GM19468 (cell line): Measurements from ENCODE around the gene HEMK1.
A peak's percentile ranks its signal among the peaks of the same experiment; 100 is the strongest.

ENCODE experiments used
- ATAC-seq: cut with Tn5 transposase; IDR thresholded peaks from one replicate; pipeline ENCODE4 v1.9.1; 2021; ENCODE audit warnings: mild to moderate bottlenecking, moderate library complexity, moderate number of reproducible peaks; ENCODE audit not compliant: unreplicated experiment; ENCODE audit errors: extremely low read depth

HEMK1 gene

DNA sequence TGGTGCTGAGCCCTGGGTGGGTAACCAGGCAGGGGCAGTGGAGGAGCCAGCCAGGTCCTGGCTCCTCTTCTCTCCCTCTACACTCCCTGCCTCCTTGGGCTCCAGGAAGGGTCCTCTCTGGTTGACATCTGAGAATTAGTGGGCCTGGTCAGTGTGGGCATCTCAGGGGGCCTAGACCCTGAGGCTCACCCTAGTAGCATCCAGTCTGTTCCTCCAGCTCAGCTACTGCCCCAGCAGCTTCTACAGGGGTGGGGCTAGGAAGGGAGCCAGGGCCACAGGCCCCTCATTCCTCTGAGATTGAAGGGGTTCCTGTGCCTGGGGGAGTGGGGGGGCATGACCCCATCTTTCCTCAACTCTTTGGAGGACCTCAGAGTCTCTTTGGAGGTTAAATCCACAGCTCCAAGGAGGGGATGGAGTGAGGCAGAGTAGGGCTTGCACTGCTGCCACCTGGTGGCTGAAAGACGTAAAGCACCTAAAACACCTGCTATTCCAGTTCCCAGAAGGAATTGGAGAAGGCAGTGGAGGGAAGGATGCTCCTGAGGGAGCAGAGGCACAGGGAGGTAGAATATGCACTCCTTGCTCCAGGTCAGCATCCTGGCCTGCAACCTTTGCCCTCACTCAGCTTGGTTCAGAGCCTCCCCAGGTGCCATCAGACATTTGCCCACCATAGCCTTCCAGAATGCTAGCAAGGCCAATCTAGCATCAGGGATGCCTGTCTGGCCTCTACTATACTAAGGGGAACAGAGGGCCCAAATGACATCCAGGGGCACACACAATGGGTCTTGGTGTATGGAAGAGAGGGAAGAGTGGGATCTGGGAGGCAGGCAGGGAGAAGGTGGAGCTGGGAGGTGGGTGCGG is 26.9 kb upstream of the HEMK1 start:
- no peak for ATAC-seq

DNA sequence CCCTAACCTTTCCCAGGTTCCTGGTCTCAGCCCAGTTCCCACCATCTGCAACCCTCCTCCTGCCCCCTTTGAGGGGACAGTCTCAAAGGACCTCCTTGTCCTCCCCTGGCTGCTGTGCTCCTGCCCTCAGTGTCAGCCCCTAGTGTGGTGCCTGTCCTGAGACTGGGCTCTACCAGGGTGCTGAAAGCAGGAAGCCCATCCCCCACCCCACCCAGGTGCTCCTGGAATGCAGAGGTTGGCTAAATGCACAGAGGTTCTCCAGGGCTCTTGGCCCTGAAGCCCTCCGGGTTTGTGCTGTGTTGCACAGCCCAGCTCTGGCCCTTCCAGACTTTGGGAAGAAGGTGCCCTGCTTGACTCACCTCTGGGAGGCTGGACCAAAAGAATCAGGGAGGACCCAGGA is 23.5 kb upstream of the HEMK1 start:
- ATAC-seq: no peak

GRCh38 chr3:50549226-50549625 is 20.1 kb upstream of the HEMK1 start:
- no peak for ATAC-seq

DNA sequence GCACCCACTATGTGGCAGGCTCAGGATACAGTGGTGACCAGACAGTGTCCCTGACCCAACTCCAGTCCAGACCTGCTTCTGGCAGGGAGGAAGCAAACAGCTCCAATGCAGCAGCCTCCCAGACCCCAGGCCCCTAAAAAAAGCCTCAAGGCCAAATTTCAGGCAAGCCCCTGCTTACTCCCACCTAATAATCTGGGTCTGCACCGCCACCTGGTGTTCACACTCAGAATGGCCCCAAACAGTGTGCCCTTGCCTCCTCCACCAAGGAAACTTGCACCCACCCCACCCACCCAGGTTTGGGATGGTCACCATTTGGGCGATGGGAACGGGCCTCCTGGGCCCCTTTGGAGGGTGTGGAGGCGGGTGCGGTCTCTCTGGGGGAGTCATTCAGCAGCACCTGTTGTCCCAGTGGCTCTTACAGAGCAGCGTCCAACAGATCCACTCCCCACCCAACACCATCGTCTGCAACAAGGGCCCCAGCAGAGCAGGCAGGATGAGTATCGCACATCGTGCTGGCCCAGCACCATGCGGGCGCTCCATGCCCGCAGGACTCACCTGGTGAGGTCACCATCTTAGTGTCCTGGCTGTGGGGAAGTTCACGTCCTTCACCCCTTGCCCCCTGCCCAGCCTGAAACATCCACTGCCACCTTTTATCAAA is 19.1 kb upstream of the HEMK1 start:
- no peak for ATAC-seq

DNA sequence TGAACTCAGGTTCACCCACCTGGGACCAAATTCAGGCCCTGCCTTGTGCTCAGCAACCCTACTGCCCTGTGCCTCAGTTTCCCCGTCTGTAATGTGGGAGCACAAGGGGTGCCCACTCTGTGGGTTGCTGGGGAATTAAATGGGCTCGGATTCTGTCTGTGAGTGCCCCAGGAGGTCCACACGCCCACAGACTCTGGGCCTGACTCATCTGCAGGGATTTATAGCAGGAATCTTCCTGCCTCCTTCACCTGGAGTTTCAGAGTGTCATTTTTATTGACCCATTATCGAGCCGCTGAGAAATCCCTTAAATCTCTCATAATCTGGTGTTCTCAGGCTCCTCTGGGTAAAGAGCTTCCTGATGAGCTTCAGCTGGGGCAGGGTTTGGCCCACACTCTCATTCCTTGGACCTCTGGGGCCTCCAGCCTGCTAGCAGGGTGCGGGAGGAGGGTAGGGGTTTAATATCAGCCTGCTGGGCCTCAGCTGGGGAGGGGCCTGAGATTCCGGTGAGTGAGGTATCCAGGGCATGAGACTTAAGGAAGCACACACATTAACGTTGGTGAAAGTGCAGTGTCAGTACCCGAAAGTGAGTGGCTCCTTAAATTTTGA is 18.2 kb upstream of the HEMK1 start:
- ATAC-seq: no peak

DNA sequence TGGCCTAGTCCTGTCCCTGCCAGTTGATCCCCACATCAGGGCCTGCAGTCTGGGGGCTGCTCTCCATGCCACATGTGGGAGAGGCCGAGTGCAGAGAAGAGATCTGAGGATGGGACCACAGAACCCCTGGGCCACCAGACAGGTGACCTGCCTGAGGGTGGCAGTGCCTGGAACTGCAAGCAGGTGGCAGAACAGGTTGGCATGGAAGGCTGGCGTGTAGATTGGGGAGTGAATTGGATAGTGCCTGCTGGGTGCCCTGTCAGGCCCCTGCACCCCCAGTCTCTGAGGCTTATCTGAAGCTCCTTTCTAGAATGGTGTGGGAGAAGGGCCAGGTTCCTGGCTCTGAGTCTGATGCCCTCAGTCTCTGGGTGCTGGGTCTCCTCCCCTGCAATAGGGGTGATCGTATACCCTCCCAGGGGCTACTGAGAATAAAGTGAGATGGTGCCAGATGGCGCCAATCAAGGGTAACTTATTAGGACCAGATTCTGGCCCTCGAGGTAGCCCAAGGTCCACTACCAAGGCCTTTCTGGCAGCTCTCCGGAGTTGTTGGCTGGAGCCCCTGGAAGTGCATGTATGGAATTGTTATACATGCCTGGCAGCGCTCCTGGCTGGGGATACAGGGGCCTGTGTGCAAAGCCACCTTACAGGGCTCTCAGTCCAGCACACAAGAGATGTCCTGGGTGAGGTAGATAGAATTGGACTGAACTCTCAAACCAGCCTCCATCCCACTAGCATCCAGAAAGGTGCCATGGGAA is 17.5 kb upstream of the HEMK1 start:
- ATAC-seq: no peak

- no peak for ATAC-seq
Observed at GRCh38 chr3:50552598-50552997, 16.7 kb upstream of the HEMK1 start.

DNA sequence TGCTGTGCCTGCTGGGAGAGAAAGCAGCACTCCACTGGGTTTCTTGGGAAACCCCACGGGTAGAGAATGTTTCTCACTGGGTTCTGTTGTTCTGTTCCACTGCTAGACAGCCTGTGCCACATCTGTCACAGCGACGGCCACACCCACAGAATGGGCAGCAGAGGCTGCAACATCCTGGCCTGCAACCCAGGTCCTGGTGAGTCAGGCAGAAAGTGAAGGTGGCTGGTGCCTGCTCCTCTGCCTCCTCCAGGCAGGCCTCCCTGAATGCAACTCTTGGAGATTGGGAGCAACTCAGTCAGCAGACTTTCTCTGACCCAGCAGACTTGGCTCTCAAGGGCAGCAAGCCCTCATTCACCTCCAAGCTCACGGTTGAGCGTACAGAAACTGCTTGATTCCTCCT is 14.8 kb upstream of the HEMK1 start:
- ATAC-seq: no peak

GRCh38 chr3:50557106-50557505 is 12.2 kb upstream of the HEMK1 start:
- no peak for ATAC-seq

DNA sequence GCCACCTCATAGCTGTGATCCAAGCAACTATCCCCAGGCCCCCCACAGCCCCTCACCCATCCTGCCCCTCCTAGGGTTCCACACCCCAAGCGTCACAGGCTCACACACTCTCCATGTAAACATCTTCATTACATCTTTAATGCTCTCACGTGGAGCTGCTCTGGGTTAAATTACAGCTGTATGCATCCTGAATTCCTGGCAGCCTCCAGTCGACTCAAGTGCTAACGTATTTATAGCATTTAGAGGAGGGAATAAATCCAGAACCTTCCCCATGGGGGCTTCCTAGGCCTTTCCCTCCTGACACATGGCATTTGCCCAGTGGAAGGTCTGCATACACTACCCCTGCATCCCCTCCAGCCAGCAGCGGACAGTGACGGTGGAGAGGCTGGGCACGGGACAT is 11.4 kb upstream of the HEMK1 start:
- ATAC-seq: no peak

GRCh38 chr3:50559702-50560101 is 9.6 kb upstream of the HEMK1 start:
- no peak for ATAC-seq

GRCh38 chr3:50562861-50563260 is 6.5 kb upstream of the HEMK1 start:
- no peak for ATAC-seq

- no peak for ATAC-seq
Observed at GRCh38 chr3:50563867-50564266, 5.5 kb upstream of the HEMK1 start.

DNA sequence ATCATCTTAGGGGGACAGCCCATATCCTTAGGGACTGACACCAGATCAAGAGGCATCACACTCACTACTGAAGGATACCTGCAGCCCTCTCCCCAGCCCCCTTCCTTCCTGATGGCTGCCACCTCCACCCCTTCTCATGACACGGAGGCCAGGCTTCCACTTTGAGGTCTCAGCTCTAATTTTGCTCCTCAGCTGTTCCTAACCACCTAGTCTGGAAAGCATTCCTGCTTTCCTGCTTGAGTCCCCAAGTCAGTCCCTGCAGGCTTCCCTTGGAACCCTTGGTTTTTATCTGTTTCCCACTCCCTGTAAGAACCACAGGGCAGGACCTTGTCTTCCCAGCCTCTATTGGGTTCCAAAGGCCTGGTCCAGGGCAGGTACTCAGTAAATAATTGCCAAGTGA is 5.0 kb upstream of the HEMK1 start:
- no peak for ATAC-seq

- ATAC-seq: no peak
Observed at GRCh38 chr3:50567011-50567385, 2.3 kb upstream of the HEMK1 start.

DNA sequence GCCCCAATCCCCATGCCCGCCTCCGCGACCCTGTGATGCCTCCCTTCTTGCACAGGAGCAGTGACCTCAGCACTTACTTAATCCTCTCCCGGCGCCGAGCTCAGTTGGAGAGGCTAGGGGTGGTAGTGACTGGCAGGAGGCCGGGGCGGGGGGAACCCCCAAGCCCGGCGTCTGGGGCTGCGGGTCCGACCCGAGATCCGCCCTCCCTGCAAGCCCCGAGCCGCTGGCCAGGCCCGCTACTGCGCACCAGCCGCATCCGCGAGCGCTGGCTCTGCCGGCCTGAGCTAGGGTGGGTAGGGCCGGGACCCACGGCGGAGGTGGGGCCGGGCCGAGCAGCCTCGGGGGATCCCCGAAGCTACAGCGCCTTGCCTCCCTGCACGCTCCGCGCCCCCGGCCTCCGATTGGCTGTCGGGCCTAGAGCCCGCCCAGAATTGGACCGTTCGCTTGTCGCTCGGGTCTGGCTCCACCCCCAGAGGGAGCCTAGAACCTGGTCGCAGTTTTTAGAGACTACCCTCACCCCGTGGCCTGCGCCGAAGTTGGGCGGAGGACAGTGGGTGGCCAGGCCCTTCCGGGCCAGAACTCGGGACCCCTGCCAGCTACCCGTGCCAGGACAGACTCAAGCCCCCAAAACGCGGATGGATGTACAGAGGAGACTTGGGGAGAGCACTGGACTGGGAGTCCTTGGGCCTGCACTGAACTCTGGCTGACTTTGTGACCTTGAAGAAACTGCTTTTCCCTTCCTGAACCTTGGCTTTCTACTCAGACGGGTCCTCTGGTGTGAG is 1.7 kb upstream of the HEMK1 start, which contains the start of gene C3orf18:
C3orf18 (minus strand) TSS at position 362 of the 782 bp plus-strand sequence. CDS start 2,048 bp downstream, outside the sequence.
- peak; percentile 92 for ATAC-seq

DNA sequence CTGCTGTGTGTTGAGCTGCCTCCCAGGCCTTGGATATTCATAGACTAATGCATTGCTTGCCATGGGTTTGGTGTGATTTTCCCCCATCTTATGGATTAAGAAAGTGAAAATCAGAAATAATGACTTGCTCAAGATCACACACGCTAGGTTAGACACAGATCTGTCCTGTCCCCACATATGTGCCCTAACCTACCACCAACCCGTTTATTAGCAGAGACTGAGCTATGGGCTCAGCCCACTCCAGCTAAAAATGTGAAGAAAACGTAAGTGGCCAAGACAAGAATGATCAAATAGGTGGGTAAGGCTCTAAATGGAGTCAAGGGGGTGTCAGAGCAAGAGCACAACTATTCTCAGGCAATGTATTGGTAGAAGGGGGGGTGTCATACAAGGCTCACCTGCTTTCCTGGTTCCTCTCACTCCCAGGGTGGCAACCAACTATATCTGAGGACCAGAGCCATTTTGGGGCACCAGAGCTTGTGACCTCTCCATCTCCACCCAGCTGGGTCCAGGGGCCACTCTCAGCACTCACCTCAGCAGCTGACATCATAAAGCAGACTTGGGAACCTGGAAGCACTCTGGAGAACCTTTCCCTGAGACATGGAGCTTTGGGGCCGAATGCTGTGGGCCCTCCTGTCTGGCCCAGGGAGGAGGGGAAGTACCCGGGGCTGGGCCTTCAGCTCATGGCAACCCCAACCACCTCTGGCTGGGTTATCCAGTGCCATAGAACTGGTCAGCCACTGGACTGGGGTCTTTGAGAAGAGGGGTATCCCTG is 1.4 kb downstream of the HEMK1 start:
- no peak for ATAC-seq

GRCh38 chr3:50571486-50571885 is 2.2 kb downstream of the HEMK1 start:
- ATAC-seq: no peak

DNA sequence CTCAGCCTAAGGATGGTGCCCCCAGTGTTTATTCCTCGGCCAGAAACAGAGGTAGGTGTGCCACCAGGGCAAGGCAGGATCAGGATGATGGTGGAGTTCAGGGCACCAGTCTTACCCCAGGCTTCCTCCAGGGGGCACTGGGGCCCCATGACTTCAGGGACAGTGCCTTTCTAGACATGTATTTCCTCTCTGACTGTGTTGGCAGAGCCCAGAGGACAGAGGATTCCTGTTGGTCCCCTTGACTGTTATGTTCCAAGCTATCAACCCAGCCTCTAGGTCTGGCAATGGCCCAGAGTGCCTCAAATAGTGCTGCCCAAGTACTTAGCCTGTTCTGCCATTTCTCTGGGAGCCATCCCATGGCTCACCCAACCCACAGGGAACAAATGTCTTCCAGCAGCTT is 2.8 kb downstream of the HEMK1 start:
- no peak for ATAC-seq
